Astrocyte (in vitro differentiated cells and primary cell): ENCODE measurements around the gene GTF3C6. TPM values are rescaled to one million over a fixed set of nuclear protein-coding genes. Genes with fewer than 3 reads are reported as not detected.

ENCODE experiments used
- DNase-seq: peaks from one replicate; pipeline ENCODE4 v3.0.0-alpha.2; 2010; ENCODE audit warnings: low read depth
- FAIRE-seq: peaks from 2 replicates; lab custom pipeline; 2011; peaks lifted over from hg19 to GRCh38; lab: Jason Lieb, UNC
- H2AFZ ChIP-seq: 2 replicates; pipeline ENCODE4 v1.6.0; 2012; ENCODE audit warnings: low read depth, low read length, inconsistent platforms
- H3K27ac ChIP-seq: 2 replicates; pipeline ENCODE4 v1.5.1; 2011; ENCODE audit warnings: low read depth, low read length, inconsistent platforms
- H3K27me3 ChIP-seq: 2 replicates; pipeline ENCODE4 v1.6.0; 2011; ENCODE audit warnings: low read length, inconsistent platforms; ENCODE audit not compliant: insufficient read depth
- H3K36me3 ChIP-seq: 2 replicates; pipeline ENCODE4 v1.5.1; 2011; ENCODE audit warnings: low read length, inconsistent platforms; ENCODE audit not compliant: insufficient read depth
- H3K4me1 ChIP-seq: 2 replicates; pipeline ENCODE4 v1.5.1; 2011; ENCODE audit warnings: low read length, inconsistent platforms; ENCODE audit not compliant: insufficient read depth
- H3K4me2 ChIP-seq: 2 replicates; pipeline ENCODE4 v1.6.0; 2012; ENCODE audit warnings: low read length, inconsistent platforms
- H3K4me3 ChIP-seq: 2 replicates; pipeline ENCODE4 v1.5.1; 2011; ENCODE audit warnings: low read depth, mild to moderate bottlenecking, low read length, inconsistent platforms; ENCODE audit not compliant: insufficient read depth
- H3K79me2 ChIP-seq: 2 replicates; pipeline ENCODE4 v1.6.0; 2012; ENCODE audit warnings: mild to moderate bottlenecking, low read length, inconsistent platforms; ENCODE audit not compliant: insufficient read depth
- H3K9ac ChIP-seq: 2 replicates; pipeline ENCODE4 v1.6.0; 2012; ENCODE audit warnings: mild to moderate bottlenecking, low read length, inconsistent platforms
- H3K9me3 ChIP-seq: 2 replicates; pipeline ENCODE4 v1.5.1; 2012; ENCODE audit warnings: low read depth, mild to moderate bottlenecking, low read length, inconsistent platforms; ENCODE audit not compliant: insufficient read depth
- H4K20me1 ChIP-seq: 2 replicates; pipeline ENCODE4 v1.6.0; 2012; ENCODE audit warnings: low read length, inconsistent platforms; ENCODE audit not compliant: insufficient read depth
- H3K27ac Mint-ChIP-seq: one replicate; pipeline ENCODE4 v1.8.0; 2021; ENCODE audit warnings: mild to moderate bottlenecking, mixed read lengths; ENCODE audit not compliant: unreplicated experiment
- H3K27me3 Mint-ChIP-seq: one replicate; pipeline ENCODE4 v1.8.0; 2021; ENCODE audit warnings: low read depth, mixed read lengths; ENCODE audit not compliant: unreplicated experiment
- H3K36me3 Mint-ChIP-seq: one replicate; pipeline ENCODE4 v1.8.0; 2021; ENCODE audit warnings: low read depth, mixed read lengths; ENCODE audit not compliant: unreplicated experiment
- H3K4me1 Mint-ChIP-seq: one replicate; pipeline ENCODE4 v1.8.0; 2021; ENCODE audit warnings: low read depth, mixed read lengths; ENCODE audit not compliant: unreplicated experiment
- H3K4me3 Mint-ChIP-seq: one replicate; pipeline ENCODE4 v1.8.0; 2021; ENCODE audit warnings: mild to moderate bottlenecking, moderate library complexity, mixed read lengths; ENCODE audit not compliant: unreplicated experiment
- H3K9me3 Mint-ChIP-seq: one replicate; pipeline ENCODE4 v1.8.0; 2021; ENCODE audit warnings: mild to moderate bottlenecking, mixed read lengths; ENCODE audit not compliant: unreplicated experiment
- EZH2 ChIP-seq: IDR thresholded peaks from 2 replicates; pipeline ENCODE4 v1.6.1; 2012; ENCODE audit warnings: mild to moderate bottlenecking, low read length, inconsistent platforms; ENCODE audit not compliant: insufficient read depth
- total RNA-seq: library from RNA; stranded (reverse); gene quantifications from 2 replicates; pipeline ENCODE4 v1.2.1, GENCODE V29; 2021
- TF ChIP-seq, protein P1 (sequence below): IDR thresholded peaks from 2 replicates; pipeline ENCODE4 v1.5.1; 2011; ENCODE audit warnings: low read depth, mild to moderate bottlenecking, inconsistent platforms, low read length, moderate library complexity; ENCODE audit not compliant: insufficient read depth

Gene GTF3C6
- total RNA-seq, 1 donor from 2014 or later: 116 TPM

DNA sequence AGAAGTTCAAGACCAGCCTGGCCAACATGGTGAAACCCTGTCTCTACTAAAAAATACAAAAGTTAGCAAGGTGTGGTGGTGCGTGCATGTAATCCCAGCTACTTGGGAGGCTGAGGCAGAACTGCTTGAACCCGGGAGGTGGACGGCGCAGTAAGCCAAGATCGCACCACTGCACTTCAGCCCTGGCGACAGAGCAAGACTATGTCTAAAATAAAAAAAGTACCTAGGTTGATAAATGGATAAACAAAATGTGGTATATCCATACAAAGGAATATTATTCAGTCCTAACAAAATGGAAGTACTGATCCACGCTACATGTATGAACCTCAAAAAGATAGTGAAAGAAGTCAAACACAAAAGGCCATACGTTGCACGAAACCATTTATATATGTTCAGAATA is 22.1 kb downstream of the GTF3C6 start:
- DNase-seq: no peak
- H3K4me1 Mint-ChIP-seq: peaks cover 11% of the 10 kb centered on the region
- no peaks in the 10 kb centered on the region for H3K27me3 Mint-ChIP-seq
- H3K27ac ChIP-seq: no peak overlapping the region
- H2AFZ ChIP-seq: no peak overlapping the region
- H3K4me1 ChIP-seq: no peaks in the 10 kb centered on the region
- peaks cover 11% of the 10 kb centered on the region for H3K36me3 Mint-ChIP-seq
- H3K9me3 Mint-ChIP-seq: no peaks in the 10 kb centered on the region
- peaks cover 35% of the 10 kb centered on the region for H3K79me2 ChIP-seq
- H3K9ac ChIP-seq: no peak overlapping the region
- TF ChIP-seq EZH2: no peak
- TF ChIP-seq, protein P1, sequence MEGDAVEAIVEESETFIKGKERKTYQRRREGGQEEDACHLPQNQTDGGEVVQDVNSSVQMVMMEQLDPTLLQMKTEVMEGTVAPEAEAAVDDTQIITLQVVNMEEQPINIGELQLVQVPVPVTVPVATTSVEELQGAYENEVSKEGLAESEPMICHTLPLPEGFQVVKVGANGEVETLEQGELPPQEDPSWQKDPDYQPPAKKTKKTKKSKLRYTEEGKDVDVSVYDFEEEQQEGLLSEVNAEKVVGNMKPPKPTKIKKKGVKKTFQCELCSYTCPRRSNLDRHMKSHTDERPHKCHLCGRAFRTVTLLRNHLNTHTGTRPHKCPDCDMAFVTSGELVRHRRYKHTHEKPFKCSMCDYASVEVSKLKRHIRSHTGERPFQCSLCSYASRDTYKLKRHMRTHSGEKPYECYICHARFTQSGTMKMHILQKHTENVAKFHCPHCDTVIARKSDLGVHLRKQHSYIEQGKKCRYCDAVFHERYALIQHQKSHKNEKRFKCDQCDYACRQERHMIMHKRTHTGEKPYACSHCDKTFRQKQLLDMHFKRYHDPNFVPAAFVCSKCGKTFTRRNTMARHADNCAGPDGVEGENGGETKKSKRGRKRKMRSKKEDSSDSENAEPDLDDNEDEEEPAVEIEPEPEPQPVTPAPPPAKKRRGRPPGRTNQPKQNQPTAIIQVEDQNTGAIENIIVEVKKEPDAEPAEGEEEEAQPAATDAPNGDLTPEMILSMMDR: no peak
- H3K9me3 ChIP-seq: no peaks in the 10 kb centered on the region
- peak overlapping the region; percentile 100 for H3K27ac Mint-ChIP-seq
- peak overlapping the region; percentile 99 for H3K4me3 Mint-ChIP-seq
- FAIRE-seq: no peak
- peaks cover 7% of the 10 kb centered on the region for H4K20me1 ChIP-seq
- H3K4me2 ChIP-seq: peak overlapping the region; percentile 88
- peak overlapping the region; percentile 92 for H3K4me3 ChIP-seq
- H3K27me3 ChIP-seq: no peaks in the 10 kb centered on the region
- H3K36me3 ChIP-seq: peaks cover 5% of the 10 kb centered on the region

DNA sequence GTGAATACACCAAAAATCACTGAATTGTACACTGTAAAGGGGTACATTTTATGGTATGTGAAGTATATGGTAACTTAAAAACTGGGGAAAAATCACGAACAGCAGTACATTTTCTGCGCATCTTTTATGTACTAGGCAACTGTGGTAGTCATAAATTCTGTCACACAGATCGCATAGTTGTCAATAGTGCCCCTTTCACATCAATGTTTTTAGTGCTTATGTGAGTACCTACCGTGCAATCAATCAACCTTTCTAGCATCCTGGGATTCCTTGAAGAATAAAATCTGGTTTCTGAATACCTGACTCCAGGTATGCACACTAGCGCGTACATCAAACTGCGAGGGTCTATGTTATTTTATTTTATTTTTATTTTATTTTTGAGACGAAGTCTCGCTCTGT is 22.7 kb downstream of the GTF3C6 start:
- Histone ChIP-seq H4K20me1 (peaks cover 10% of the 10 kb centered on the region), H3K27me3 (no peaks in the 10 kb centered on the region), H3K27ac (peak overlapping the region; percentile 6), H3K9ac (peak overlapping the region; percentile 95), H3K4me3 (peak overlapping the region; percentile 92), H3K4me2 (peak overlapping the region; percentile 88), H3K79me2 (peaks cover 40% of the 10 kb centered on the region), H3K9me3 (no peaks in the 10 kb centered on the region), H3K36me3 (peaks cover 7% of the 10 kb centered on the region), H3K4me1 (no peaks in the 10 kb centered on the region), H2AFZ (peak overlapping the region; percentile 26)
- peaks cover 11% of the 10 kb centered on the region for H3K4me1 Mint-ChIP-seq
- H3K9me3 Mint-ChIP-seq: no peaks in the 10 kb centered on the region
- peak overlapping the region; percentile 99 for H3K4me3 Mint-ChIP-seq
- TF ChIP-seq, protein P1: no peak
- TF ChIP-seq EZH2: no peak
- DNase-seq (no peak), FAIRE-seq (no peak)
- peak overlapping the region; percentile 100 for H3K27ac Mint-ChIP-seq
- peaks cover 16% of the 10 kb centered on the region for H3K36me3 Mint-ChIP-seq
- H3K27me3 Mint-ChIP-seq: no peaks in the 10 kb centered on the region

DNA sequence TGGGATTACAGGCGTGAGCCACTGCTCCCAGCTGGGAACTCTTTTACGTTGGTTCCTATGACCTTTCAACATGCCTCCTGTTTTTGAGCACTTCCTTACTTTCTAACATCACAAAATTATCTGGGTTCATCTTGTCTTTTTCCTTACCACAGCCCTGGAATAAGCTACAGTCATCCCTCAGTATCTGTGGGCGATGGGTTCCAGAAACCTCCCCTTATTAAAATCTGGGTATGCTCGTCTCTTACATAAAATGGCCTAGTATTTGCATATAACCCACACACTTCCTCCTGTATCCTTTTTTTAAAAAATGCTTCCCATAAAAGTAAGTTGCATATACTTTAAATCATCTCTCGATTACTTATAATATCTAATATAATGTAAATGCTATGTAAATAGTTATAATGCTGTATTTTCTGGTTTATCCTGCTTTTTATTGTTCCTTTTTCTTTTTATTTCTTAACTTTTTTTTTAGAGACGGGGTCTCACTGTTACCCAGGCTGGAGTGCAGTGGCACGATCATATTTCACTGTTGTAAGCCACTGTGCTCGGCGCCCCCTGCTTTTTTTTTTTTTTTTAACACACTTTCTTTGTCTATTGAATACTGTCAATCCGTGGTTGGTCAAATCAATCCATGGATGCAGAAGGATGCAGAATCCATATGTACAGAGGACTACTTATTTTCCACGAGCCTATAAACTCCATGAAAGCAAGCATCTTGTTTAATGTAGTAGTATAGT is 32.5 kb downstream of the GTF3C6 start:
- Histone ChIP-seq H3K79me2 (peaks cover 13% of the 10 kb centered on the region), H3K9ac (no peak overlapping the region), H3K4me1 (no peaks in the 10 kb centered on the region), H3K4me2 (no peak overlapping the region), H3K27ac (no peak overlapping the region), H2AFZ (no peak overlapping the region), H4K20me1 (peaks cover 22% of the 10 kb centered on the region), H3K9me3 (no peaks in the 10 kb centered on the region), H3K4me3 (no peak overlapping the region), H3K27me3 (no peaks in the 10 kb centered on the region), H3K36me3 (peaks cover 27% of the 10 kb centered on the region)
- no peaks in the 10 kb centered on the region for H3K27me3 Mint-ChIP-seq
- no peak overlapping the region for H3K27ac Mint-ChIP-seq
- no peak for DNase-seq
- H3K36me3 Mint-ChIP-seq: peaks cover 12% of the 10 kb centered on the region
- TF ChIP-seq, protein P1: no peak
- no peak for TF ChIP-seq EZH2
- H3K4me3 Mint-ChIP-seq: no peak overlapping the region
- H3K9me3 Mint-ChIP-seq: no peaks in the 10 kb centered on the region
- H3K4me1 Mint-ChIP-seq: no peaks in the 10 kb centered on the region
- no peak for FAIRE-seq
